Measurements from ENCODE around the gene PIF1.

Gene PIF1

GRCh38 chr15:64825431-64826294, at the start of gene PIF1:
Gene PIF1, minus strand, starts transcription at chr15:64825647. Its CDS starts 1,312 bp downstream, at chr15:64824335.
- peak; percentile 94 for DNase-seq

GRCh38 chr15:64870353-64870752, 44.9 kb upstream of the PIF1 start:
- DNase-seq, result no peak

GRCh38 chr15:64869501-64869900, 44.1 kb upstream of the PIF1 start:
- no peak for DNase-seq

- DNase-seq, result no peak
Observed at GRCh38 chr15:64865998-64866520, 40.6 kb upstream of the PIF1 start.

- DNase-seq, result no peak
Observed at GRCh38 chr15:64865126-64865997, 39.9 kb upstream of the PIF1 start.

GRCh38 chr15:64864068-64864467, 38.6 kb upstream of the PIF1 start:
- DNase-seq, result no peak

- DNase-seq, result no peak
Observed at GRCh38 chr15:64862408-64862807, 37.0 kb upstream of the PIF1 start.

GRCh38 chr15:64861960-64862359, 36.5 kb upstream of the PIF1 start:
- DNase-seq, result no peak

GRCh38 chr15:64861331-64861730, 35.9 kb upstream of the PIF1 start:
- no peak for DNase-seq

- DNase-seq, result no peak
Observed at GRCh38 chr15:64859226-64859625, 33.8 kb upstream of the PIF1 start.

GRCh38 chr15:64858021-64858575, 32.7 kb upstream of the PIF1 start:
- no peak for DNase-seq

GRCh38 chr15:64857421-64857820, 32.0 kb upstream of the PIF1 start:
- DNase-seq, result no peak

- no peak for DNase-seq
Observed at GRCh38 chr15:64856429-64857145, 31.1 kb upstream of the PIF1 start.

- no peak for DNase-seq
Observed at GRCh38 chr15:64855205-64855975, 29.9 kb upstream of the PIF1 start.

GRCh38 chr15:64854526-64854925, 29.1 kb upstream of the PIF1 start:
- DNase-seq, result no peak

GRCh38 chr15:64854041-64854440, 28.6 kb upstream of the PIF1 start:
- DNase-seq, result no peak

- DNase-seq, result no peak
Observed at GRCh38 chr15:64851503-64851840, 26.0 kb upstream of the PIF1 start.

GRCh38 chr15:64850778-64851502, 25.5 kb upstream of the PIF1 start:
- no peak for DNase-seq

- DNase-seq, result no peak
Observed at GRCh38 chr15:64847876-64848716, 22.6 kb upstream of the PIF1 start.

GRCh38 chr15:64847448-64847847, 22.0 kb upstream of the PIF1 start:
- no peak for DNase-seq

Data from activated effector memory CD4-positive, alpha-beta T cell treated with anti-CD3 and anti-CD28 coated beads, Interleukin-2, amount 50 U/mL, for 16 hours (primary cell).